Daoy (cell line): Measurements from ENCODE around the gene SLC25A13. TPM values are rescaled to one million over a fixed set of nuclear protein-coding genes. Genes with fewer than 3 reads are reported as not detected.
"Not testable (repeated sequence)": the region's sequence is repeated elsewhere in the genome, so short reads cannot be mapped to it uniquely, and the experiment has no call there.

ENCODE experiments used
- DNase-seq: peaks from one replicate; pipeline ENCODE4 v3.0.0-alpha.2; 2015; ENCODE audit warnings: low read depth
- total RNA-seq: library from RNA; depleted of rRNA; stranded (reverse); fragments of >200 nt; shearing (Covaris generic); gene quantifications from 2 replicates; pipeline ENCODE4 v1.2.3, GENCODE V29; 2014

Gene SLC25A13
- total RNA-seq, 1 experiment from 2014 or later = 36.2 TPM

- DNase-seq = no peak
These were observed 22.4 kb downstream of the SLC25A13 start for GRCh38 chr7:96299496-96299895.

- DNase-seq = no peak
These were observed 24.0 kb downstream of the SLC25A13 start for GRCh38 chr7:96297876-96298275.

- DNase-seq = not testable (repeated sequence)
These were observed 24.5 kb downstream of the SLC25A13 start for GRCh38 chr7:96297446-96297845.

- not testable (repeated sequence) for DNase-seq
These were observed 28.0 kb downstream of the SLC25A13 start for GRCh38 chr7:96293911-96294310.

- no peak for DNase-seq
These were observed 34.3 kb downstream of the SLC25A13 start for GRCh38 chr7:96287559-96287958.

GRCh38 chr7:96287132-96287531, 34.8 kb downstream of the SLC25A13 start:
- no peak for DNase-seq

GRCh38 chr7:96285579-96285978, 36.3 kb downstream of the SLC25A13 start:
- no peak for DNase-seq

- DNase-seq = no peak
These were observed 37.1 kb downstream of the SLC25A13 start for GRCh38 chr7:96284835-96285234.

GRCh38 chr7:96284240-96284639, 37.7 kb downstream of the SLC25A13 start:
- DNase-seq = no peak

GRCh38 chr7:96282835-96283234, 39.1 kb downstream of the SLC25A13 start:
- no peak for DNase-seq

- no peak for DNase-seq
These were observed 44.0 kb downstream of the SLC25A13 start for GRCh38 chr7:96277921-96278320.

- no peak for DNase-seq
These were observed 45.9 kb downstream of the SLC25A13 start for GRCh38 chr7:96276019-96276418.

GRCh38 chr7:96273716-96274115, 48.2 kb downstream of the SLC25A13 start:
- no peak for DNase-seq

- DNase-seq = no peak
These were observed 52.5 kb downstream of the SLC25A13 start for GRCh38 chr7:96269246-96269994.

GRCh38 chr7:96266580-96266979, 55.3 kb downstream of the SLC25A13 start:
- DNase-seq = no peak

GRCh38 chr7:96266015-96266414, 55.9 kb downstream of the SLC25A13 start:
- no peak for DNase-seq

GRCh38 chr7:96253964-96254363, 67.9 kb downstream of the SLC25A13 start:
- DNase-seq = no peak

- DNase-seq = no peak
These were observed 68.5 kb downstream of the SLC25A13 start for GRCh38 chr7:96253441-96253840.

- no peak for DNase-seq
These were observed 71.0 kb downstream of the SLC25A13 start for GRCh38 chr7:96250776-96251361.

GRCh38 chr7:96248405-96248804, 73.5 kb downstream of the SLC25A13 start:
- DNase-seq = no peak

GRCh38 chr7:96246919-96247318, 75.0 kb downstream of the SLC25A13 start:
- DNase-seq = no peak

- DNase-seq = no peak
These were observed 77.0 kb downstream of the SLC25A13 start for GRCh38 chr7:96244992-96245292.

GRCh38 chr7:96244244-96244991, 77.5 kb downstream of the SLC25A13 start:
- DNase-seq = no peak
